ENCODE results near the gene PTGDR2.

Gene PTGDR2

GRCh38 chr11:60879971-60880588, 24.3 kb upstream of the PTGDR2 start:
- Mint-ChIP-seq H3K4me3 (no peak overlapping the region), H3K9me3 (no peaks in the 10 kb centered on the region), H3K27me3 (no peaks in the 10 kb centered on the region), H3K36me3 (peaks cover 26 to 46% of the 10 kb centered on the region in 2 donors), H3K4me1 (no peaks in the 10 kb centered on the region), H3K27ac (no peak overlapping the region)
- no peak for DNase-seq
- ATAC-seq (replicated peaks), result no peak

GRCh38 chr11:60879104-60879503, 23.4 kb upstream of the PTGDR2 start:
- no peaks in the 10 kb centered on the region for H3K27me3 Mint-ChIP-seq
- H3K27ac Mint-ChIP-seq, result no peak overlapping the region
- H3K36me3 Mint-ChIP-seq, result peaks cover 29 to 39% of the 10 kb centered on the region in 2 donors
- H3K4me3 Mint-ChIP-seq, result no peak overlapping the region
- no peak for DNase-seq
- H3K9me3 Mint-ChIP-seq, result no peaks in the 10 kb centered on the region
- no peak for ATAC-seq (replicated peaks)
- H3K4me1 Mint-ChIP-seq, result no peaks in the 10 kb centered on the region

- ATAC-seq (replicated peaks) (no peak), DNase-seq (no peak)
- H3K36me3 Mint-ChIP-seq, result peaks cover 24 to 33% of the 10 kb centered on the region in 2 donors
- H3K4me1 Mint-ChIP-seq, result no peaks in the 10 kb centered on the region
- H3K27me3 Mint-ChIP-seq, result no peaks in the 10 kb centered on the region
- H3K27ac Mint-ChIP-seq, result no peak overlapping the region
- H3K9me3 Mint-ChIP-seq, result no peaks in the 10 kb centered on the region
- no peak overlapping the region for H3K4me3 Mint-ChIP-seq
Observed at GRCh38 chr11:60878245-60879101, 22.7 kb upstream of the PTGDR2 start.

- no peak overlapping the region for H3K4me3 Mint-ChIP-seq
- H3K36me3 Mint-ChIP-seq, result peaks cover 11 to 12% of the 10 kb centered on the region in 2 donors
- no peaks in the 10 kb centered on the region for H3K4me1 Mint-ChIP-seq
- DNase-seq, result no peak
- H3K27me3 Mint-ChIP-seq, result no peaks in the 10 kb centered on the region
- ATAC-seq (replicated peaks), result no peak
- no peaks in the 10 kb centered on the region for H3K9me3 Mint-ChIP-seq
- no peak overlapping the region for H3K27ac Mint-ChIP-seq
Observed at GRCh38 chr11:60876168-60876485, 20.4 kb upstream of the PTGDR2 start.

GRCh38 chr11:60875366-60876167, 19.8 kb upstream of the PTGDR2 start:
- Mint-ChIP-seq H3K27me3 (no peaks in the 10 kb centered on the region), H3K4me1 (no peaks in the 10 kb centered on the region), H3K4me3 (no peak overlapping the region), H3K27ac (no peak overlapping the region), H3K9me3 (no peaks in the 10 kb centered on the region), H3K36me3 (peaks cover 5 to 10% of the 10 kb centered on the region in 2 donors)
- ATAC-seq (replicated peaks) (no peak), DNase-seq (no peak)

- peaks cover 0 to under 1% of the 10 kb centered on the region in 2 donors for H3K27me3 Mint-ChIP-seq
- H3K4me1 Mint-ChIP-seq, result no peaks in the 10 kb centered on the region
- H3K36me3 Mint-ChIP-seq, result peaks cover 5 to 8% of the 10 kb centered on the region in 2 donors
- no peak overlapping the region for H3K4me3 Mint-ChIP-seq
- H3K27ac Mint-ChIP-seq, result no peak overlapping the region
- no peaks in the 10 kb centered on the region for H3K9me3 Mint-ChIP-seq
- DNase-seq (no peak), ATAC-seq (replicated peaks) (no peak)
Observed at GRCh38 chr11:60874421-60875365, 18.9 kb upstream of the PTGDR2 start.

- peaks cover 0 to 10% of the 10 kb centered on the region in 2 donors for H3K27me3 Mint-ChIP-seq
- no peaks in the 10 kb centered on the region for H3K4me1 Mint-ChIP-seq
- H3K36me3 Mint-ChIP-seq, result peaks cover 0 to 8% of the 10 kb centered on the region in 2 donors
- no peak overlapping the region for H3K27ac Mint-ChIP-seq
- DNase-seq (no peak), ATAC-seq (replicated peaks) (no peak)
- no peaks in the 10 kb centered on the region for H3K9me3 Mint-ChIP-seq
- no peak overlapping the region for H3K4me3 Mint-ChIP-seq
Observed at GRCh38 chr11:60873533-60873932, 17.8 kb upstream of the PTGDR2 start.

- H3K27me3 Mint-ChIP-seq, result peaks cover 0 to 10% of the 10 kb centered on the region in 2 donors
- H3K27ac Mint-ChIP-seq, result no peak overlapping the region
- ATAC-seq (replicated peaks), result no peak
- H3K4me3 Mint-ChIP-seq, result no peak overlapping the region
- no peaks in the 10 kb centered on the region for H3K9me3 Mint-ChIP-seq
- peaks cover 0 to 8% of the 10 kb centered on the region in 2 donors for H3K36me3 Mint-ChIP-seq
- no peak for DNase-seq
- H3K4me1 Mint-ChIP-seq, result no peaks in the 10 kb centered on the region
Observed at GRCh38 chr11:60872961-60873524, 17.3 kb upstream of the PTGDR2 start.

- no peak overlapping the region for H3K27ac Mint-ChIP-seq
Observed at GRCh38 chr11:60872124-60872960, 16.6 kb upstream of the PTGDR2 start.

GRCh38 chr11:60871378-60872061, 15.8 kb upstream of the PTGDR2 start:
- no peak overlapping the region for H3K4me3 Mint-ChIP-seq
- H3K27me3 Mint-ChIP-seq, result peaks cover 0 to 10% of the 10 kb centered on the region in 2 donors
- H3K27ac Mint-ChIP-seq, result no peak overlapping the region
- no peak for ATAC-seq (replicated peaks)
- no peaks in the 10 kb centered on the region for H3K9me3 Mint-ChIP-seq
- no peak for DNase-seq
- H3K4me1 Mint-ChIP-seq, result no peaks in the 10 kb centered on the region
- H3K36me3 Mint-ChIP-seq, result peaks cover 0 to 3% of the 10 kb centered on the region in 2 donors

More at GRCh38 chr11:60872124-60872960, 16.6 kb upstream of the PTGDR2 start:
- no peak for ATAC-seq (replicated peaks)
- DNase-seq, result no peak
- Mint-ChIP-seq H3K4me1 (no peaks in the 10 kb centered on the region), H3K9me3 (no peaks in the 10 kb centered on the region), H3K36me3 (peaks cover 0 to 3% of the 10 kb centered on the region in 2 donors), H3K4me3 (no peak overlapping the region), H3K27me3 (peaks cover 0 to 10% of the 10 kb centered on the region in 2 donors)

- Mint-ChIP-seq H3K4me3 (no peak overlapping the region), H3K27ac (no peak overlapping the region), H3K27me3 (peaks cover 0 to 10% of the 10 kb centered on the region in 2 donors), H3K9me3 (no peaks in the 10 kb centered on the region), H3K36me3 (peaks cover 0 to 3% of the 10 kb centered on the region in 2 donors), H3K4me1 (no peaks in the 10 kb centered on the region)
- DNase-seq, result no peak
- ATAC-seq (replicated peaks), result no peak
Observed at GRCh38 chr11:60870733-60871377, 15.1 kb upstream of the PTGDR2 start.

- Mint-ChIP-seq H3K4me1 (no peaks in the 10 kb centered on the region), H3K9me3 (no peaks in the 10 kb centered on the region), H3K4me3 (no peak overlapping the region), H3K27ac (no peak overlapping the region), H3K36me3 (peaks cover 0 to 3% of the 10 kb centered on the region in 2 donors), H3K27me3 (peaks cover 0 to 10% of the 10 kb centered on the region in 2 donors)
- ATAC-seq (replicated peaks), result no peak
- DNase-seq, result no peak
Observed at GRCh38 chr11:60870276-60870675, 14.5 kb upstream of the PTGDR2 start.

All from stimulated activated naive B cell treated with anti-CD40 and anti-IgM and Interleukin-4, amounts not matched to agents 10 μg/mL and 1 μg/mL and 100 μg/mL, for 72 hours (primary cell).